Fibroblast of the aortic adventitia (primary cell): ENCODE data around the gene CDH6. TPM values are rescaled to one million over a fixed set of nuclear protein-coding genes. Genes with fewer than 3 reads are reported as not detected.

Experiments
- DNase-seq: peaks from one replicate; pipeline ENCODE4 v3.0.0-alpha.2; 2010; ENCODE audit warnings: low read depth
- H3K4me3 ChIP-seq: 2 replicates; pipeline ENCODE4 v1.5.1; 2011; ENCODE audit warnings: low read depth, mild to moderate bottlenecking, control low read depth, low read length, moderate library complexity
- CTCF ChIP-seq: IDR thresholded peaks from 2 replicates; pipeline ENCODE4 v1.5.1; 2011; ENCODE audit warnings: mild to moderate bottlenecking, low read length, control low read depth, inconsistent platforms; ENCODE audit not compliant: insufficient read depth
- total RNA-seq: library from RNA; depleted of rRNA; stranded (reverse); fragments of >200 nt; gene quantifications from 2 replicates; pipeline ENCODE4 v1.2.3, GENCODE V29; 2012; ENCODE audit warnings: low replicate concordance

CDH6 gene
- total RNA-seq, 1 donor, result 103 TPM

- no peak for DNase-seq
- no peak for TF ChIP-seq CTCF
- no peak overlapping the region for H3K4me3 ChIP-seq
Observed at GRCh38 chr5:31291323-31291854, 97.9 kb downstream of the CDH6 start.

GRCh38 chr5:31300501-31300900, 107.0 kb downstream of the CDH6 start:
- TF ChIP-seq CTCF, result no peak
- peak; percentile 12 for DNase-seq
- no peak overlapping the region for H3K4me3 ChIP-seq

- H3K4me3 ChIP-seq, result no peak overlapping the region
- no peak for DNase-seq
- TF ChIP-seq CTCF, result no peak
Observed at GRCh38 chr5:31301833-31302232, 108.3 kb downstream of the CDH6 start.

GRCh38 chr5:31303688-31304087, 110.2 kb downstream of the CDH6 start:
- no peak for TF ChIP-seq CTCF
- DNase-seq, result no peak
- no peak overlapping the region for H3K4me3 ChIP-seq

GRCh38 chr5:31317665-31318064, 124.2 kb downstream of the CDH6 start:
- no peak overlapping the region for H3K4me3 ChIP-seq
- no peak for TF ChIP-seq CTCF
- no peak for DNase-seq

GRCh38 chr5:31319335-31319734, 125.8 kb downstream of the CDH6 start:
- TF ChIP-seq CTCF, result no peak
- H3K4me3 ChIP-seq, result no peak overlapping the region
- no peak for DNase-seq

- no peak overlapping the region for H3K4me3 ChIP-seq
- TF ChIP-seq CTCF, result no peak
- no peak for DNase-seq
Observed at GRCh38 chr5:31322946-31323345, 129.5 kb downstream of the CDH6 start.
